Activated T-cell treated with anti-CD3 and anti-CD28 coated beads, Interleukin-2, amount 50 U/mL, for 48 hours (primary cell): Measurements from ENCODE around the gene RNF175.

ENCODE experiments used
- DNase-seq, 2 experiments: peaks; one replicate each; pipeline ENCODE4 v3.0.0-alpha.2; 2020

RNF175 gene

GRCh38 chr4:153784166-153784699, 24.4 kb upstream of the RNF175 start:
- DNase-seq, result no peak

GRCh38 chr4:153782581-153782980, 22.8 kb upstream of the RNF175 start:
- DNase-seq, result no peak

GRCh38 chr4:153781717-153782416, 22.0 kb upstream of the RNF175 start:
- DNase-seq, result no peak

- no peak for DNase-seq
These were observed 21.5 kb upstream of the RNF175 start for GRCh38 chr4:153781280-153781679.

GRCh38 chr4:153780876-153781275, 21.1 kb upstream of the RNF175 start:
- DNase-seq, result no peak

GRCh38 chr4:153780221-153780620, 20.4 kb upstream of the RNF175 start:
- DNase-seq, result no peak

- no peak for DNase-seq
These were observed 18.6 kb upstream of the RNF175 start for GRCh38 chr4:153778383-153778782.

GRCh38 chr4:153777421-153777820, 17.6 kb upstream of the RNF175 start:
- no peak for DNase-seq

- no peak for DNase-seq
These were observed 16.8 kb upstream of the RNF175 start for GRCh38 chr4:153776601-153777000.

GRCh38 chr4:153773236-153773690, 13.4 kb upstream of the RNF175 start:
- DNase-seq, result no peak

GRCh38 chr4:153771046-153771445, 11.2 kb upstream of the RNF175 start:
- DNase-seq, result no peak

- DNase-seq, result no peak
These were observed 6.9 kb upstream of the RNF175 start for GRCh38 chr4:153766758-153767157.

GRCh38 chr4:153765894-153766293, 6.1 kb upstream of the RNF175 start:
- DNase-seq, result no peak

- DNase-seq, result no peak
These were observed 5.0 kb upstream of the RNF175 start for GRCh38 chr4:153764601-153765368.

GRCh38 chr4:153763404-153763803, 3.6 kb upstream of the RNF175 start:
- no peak for DNase-seq

GRCh38 chr4:153758688-153759406, 977 bp downstream of the RNF175 start:
- no peak for DNase-seq

- no peak for DNase-seq
These were observed 1.7 kb downstream of the RNF175 start for GRCh38 chr4:153758136-153758535.

- no peak for DNase-seq
These were observed 2.4 kb downstream of the RNF175 start for GRCh38 chr4:153757407-153757806.

- DNase-seq, result no peak
These were observed 4.6 kb downstream of the RNF175 start for GRCh38 chr4:153755186-153755585.

- DNase-seq, result peak; percentile 72 to 76
These were observed 9.5 kb downstream of the RNF175 start for GRCh38 chr4:153750197-153750817.

- DNase-seq, result no peak
These were observed 11.4 kb downstream of the RNF175 start for GRCh38 chr4:153748378-153748777.

- DNase-seq, result no peak
These were observed 12.3 kb downstream of the RNF175 start for GRCh38 chr4:153747406-153747955.

GRCh38 chr4:153745651-153746050, 14.2 kb downstream of the RNF175 start:
- no peak for DNase-seq
